Measurements from ENCODE around the gene CPHXL2. TPM values are rescaled to one million over a fixed set of nuclear protein-coding genes. Genes with fewer than 3 reads are reported as not detected.

The CPHXL2 gene
- total and polyA plus RNA-seq, 4 donors = not detected

- no peaks in the 10 kb centered on the region for H3K27me3 ChIP-seq (ENCODE audit: control insufficient read depth in 4 of 4, insufficient read depth in 4 of 4, low read length in 3 of 4)
- H3K9me3 ChIP-seq (ENCODE audit: control insufficient read depth in 4 of 4, low read length in 3 of 4) = no peaks in the 10 kb centered on the region
- H3K36me3 ChIP-seq (ENCODE audit: control insufficient read depth in 4 of 4, insufficient read depth in 3 of 4, low read depth in 1 of 4, low read length in 3 of 4) = peaks cover 27 to 83% (median 61%) of the 10 kb centered on the region in 4 donors
- H3K4me3 ChIP-seq (ENCODE audit: low read depth in 1 of 3, low read length in 3 of 3) = no peak overlapping the region
- no peak overlapping the region for H3K9ac ChIP-seq (ENCODE audit: low read depth in 1 of 2, low read length in 2 of 2)
- H3K27ac ChIP-seq (ENCODE audit: low read depth in 1 of 2, low read length in 2 of 2) = no peak overlapping the region
- 79% methylated on average over 3 of the region's 3 CpGs for WGBS
- H3K4me1 ChIP-seq (ENCODE audit: control insufficient read depth in 4 of 4, insufficient read depth in 4 of 4, low read length in 3 of 4) = no peaks in the 10 kb centered on the region
- TF ChIP-seq SP1 (IDR thresholded peaks at IDR 0.05) = no peak
- TF ChIP-seq EGR1 (IDR thresholded peaks at IDR 0.05; ENCODE audit: low read depth in 2 of 2) = no peak
- no peak for TF ChIP-seq FOXA1 (IDR thresholded peaks at IDR 0.05)
- no peak for TF ChIP-seq MAX (IDR thresholded peaks at IDR 0.05)
- TF ChIP-seq GABPA (IDR thresholded peaks at IDR 0.05 in 1 of 2, conservative IDR thresholded peaks at IDR 0.05 in 1 of 2) = no peak
- no peak for TF ChIP-seq NR2F2 (IDR thresholded peaks at IDR 0.05)
- no peak for TF ChIP-seq ZBTB33 (IDR thresholded peaks at IDR 0.05)
- no peak for TF ChIP-seq RXRA (IDR thresholded peaks at IDR 0.05)
- TF ChIP-seq REST (IDR thresholded peaks at IDR 0.05) = no peak
- TF ChIP-seq JUND (IDR thresholded peaks at IDR 0.05) = no peak
- TF ChIP-seq RAD21 (IDR thresholded peaks at IDR 0.05) = no peak
- TF ChIP-seq HNF4A (conservative IDR thresholded peaks at IDR 0.05) = no peak
- no peak for TF ChIP-seq ATF3 (IDR thresholded peaks at IDR 0.05)
- TF ChIP-seq YY1 (IDR thresholded peaks at IDR 0.05) = no peak
- TF ChIP-seq CTCF (IDR thresholded peaks at IDR 0.05; ENCODE audit: low read depth, low read length, missing input control) = no peak
- TF ChIP-seq FOXA2 (IDR thresholded peaks at IDR 0.05) = no peak
- TF ChIP-seq HNF4G (IDR thresholded peaks at IDR 0.05) = no peak
- TF ChIP-seq TAF1 (conservative IDR thresholded peaks at IDR 0.05) = no peak
- DNase-seq (ENCODE audit: low spot score) = no peak
Measured at GRCh38 chr16:75635036-75635435, 41.8 kb downstream of the CPHXL2 start.
